Neural crest cell (in vitro differentiated cells): Measurements from ENCODE around the gene MRPS9. TPM values are rescaled to one million over a fixed set of nuclear protein-coding genes. Genes with fewer than 3 reads are reported as not detected.

Experiments used
- DNase-seq: peaks from one replicate; pipeline ENCODE4 v3.0.0; 2021; ENCODE audit warnings: low read depth, mixed read lengths, low spot score
- H3K27ac Mint-ChIP-seq: one replicate; pipeline ENCODE4 v1.8.0; 2021; ENCODE audit warnings: mild to moderate bottlenecking, mixed read lengths; ENCODE audit not compliant: unreplicated experiment
- H3K27me3 Mint-ChIP-seq: 2 replicates; pipeline ENCODE4 v1.8.0; 2021; ENCODE audit warnings: low read depth, mild to moderate bottlenecking, mixed read lengths
- H3K36me3 Mint-ChIP-seq: 2 replicates; pipeline ENCODE4 v1.8.0; 2021; ENCODE audit warnings: low read depth, mild to moderate bottlenecking, mixed read lengths
- H3K4me1 Mint-ChIP-seq: 2 replicates; pipeline ENCODE4 v1.8.0; 2021; ENCODE audit warnings: mixed read lengths
- H3K4me3 Mint-ChIP-seq: one replicate; pipeline ENCODE4 v1.8.0; 2021; ENCODE audit warnings: mild to moderate bottlenecking, mixed read lengths
- H3K9me3 Mint-ChIP-seq: 2 replicates; pipeline ENCODE4 v1.8.0; 2021; ENCODE audit warnings: mixed read lengths
- total RNA-seq: library from RNA; stranded (reverse); gene quantifications from 2 replicates; pipeline ENCODE4 v1.2.1, GENCODE V29; 2021
- TF ChIP-seq, protein P1 (sequence below): fragments of 200-600 bp; sonication (generic); conservative IDR thresholded peaks from 2 replicates; pipeline ENCODE4 v1.5.0; 2021; ENCODE audit warnings: antibody characterized with exemption, mild to moderate bottlenecking

MRPS9 gene
- total RNA-seq, 1 donor from 2014 or later = 42.5 TPM

DNA sequence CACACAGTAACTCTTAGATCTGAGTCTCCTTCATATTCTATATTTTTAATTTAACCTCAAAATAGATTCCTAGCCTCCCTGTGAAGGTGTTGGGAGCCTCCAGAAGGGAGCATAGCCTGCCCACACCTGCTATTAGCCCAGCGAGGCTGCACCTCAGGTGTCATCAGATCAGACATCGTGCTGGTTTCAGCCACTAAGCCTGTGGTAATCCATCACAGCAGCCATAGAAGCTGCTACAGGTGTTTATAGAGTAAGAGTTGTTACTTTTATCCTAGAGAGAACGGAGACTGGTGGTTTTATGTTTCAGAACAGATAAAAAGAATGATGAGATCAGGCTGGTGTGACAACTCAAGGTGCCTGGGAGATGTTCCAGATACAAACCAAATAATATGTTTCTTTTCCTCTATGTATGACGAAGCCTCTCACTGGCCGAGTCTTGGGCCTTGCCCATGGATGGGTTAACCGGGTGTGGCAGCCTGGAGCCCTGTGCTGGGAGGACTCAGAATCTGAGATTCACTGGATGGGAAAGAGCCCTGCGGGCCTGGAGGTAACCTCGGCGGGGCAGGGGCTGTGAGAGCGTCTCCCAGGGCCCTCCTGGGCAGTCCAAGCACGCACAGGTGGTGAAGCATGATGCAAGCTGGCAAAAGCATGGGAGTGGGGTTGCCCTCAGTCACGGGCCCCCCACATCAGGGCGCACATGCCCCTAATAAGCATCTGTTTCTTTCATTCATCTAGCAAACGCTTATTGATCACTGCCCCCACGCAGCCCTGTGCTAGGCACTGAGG, 73.7 kb downstream of the MRPS9 start:
- no peaks in the 10 kb centered on the region for H3K36me3 Mint-ChIP-seq
- peak overlapping the region; percentile 75 for H3K27ac Mint-ChIP-seq
- peaks cover 4% of the 10 kb centered on the region for H3K4me1 Mint-ChIP-seq
- no peaks in the 10 kb centered on the region for H3K9me3 Mint-ChIP-seq
- TF ChIP-seq, protein P1, sequence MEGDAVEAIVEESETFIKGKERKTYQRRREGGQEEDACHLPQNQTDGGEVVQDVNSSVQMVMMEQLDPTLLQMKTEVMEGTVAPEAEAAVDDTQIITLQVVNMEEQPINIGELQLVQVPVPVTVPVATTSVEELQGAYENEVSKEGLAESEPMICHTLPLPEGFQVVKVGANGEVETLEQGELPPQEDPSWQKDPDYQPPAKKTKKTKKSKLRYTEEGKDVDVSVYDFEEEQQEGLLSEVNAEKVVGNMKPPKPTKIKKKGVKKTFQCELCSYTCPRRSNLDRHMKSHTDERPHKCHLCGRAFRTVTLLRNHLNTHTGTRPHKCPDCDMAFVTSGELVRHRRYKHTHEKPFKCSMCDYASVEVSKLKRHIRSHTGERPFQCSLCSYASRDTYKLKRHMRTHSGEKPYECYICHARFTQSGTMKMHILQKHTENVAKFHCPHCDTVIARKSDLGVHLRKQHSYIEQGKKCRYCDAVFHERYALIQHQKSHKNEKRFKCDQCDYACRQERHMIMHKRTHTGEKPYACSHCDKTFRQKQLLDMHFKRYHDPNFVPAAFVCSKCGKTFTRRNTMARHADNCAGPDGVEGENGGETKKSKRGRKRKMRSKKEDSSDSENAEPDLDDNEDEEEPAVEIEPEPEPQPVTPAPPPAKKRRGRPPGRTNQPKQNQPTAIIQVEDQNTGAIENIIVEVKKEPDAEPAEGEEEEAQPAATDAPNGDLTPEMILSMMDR = no peak
- no peaks in the 10 kb centered on the region for H3K27me3 Mint-ChIP-seq
- H3K4me3 Mint-ChIP-seq = no peak overlapping the region
- no peak for DNase-seq

DNA sequence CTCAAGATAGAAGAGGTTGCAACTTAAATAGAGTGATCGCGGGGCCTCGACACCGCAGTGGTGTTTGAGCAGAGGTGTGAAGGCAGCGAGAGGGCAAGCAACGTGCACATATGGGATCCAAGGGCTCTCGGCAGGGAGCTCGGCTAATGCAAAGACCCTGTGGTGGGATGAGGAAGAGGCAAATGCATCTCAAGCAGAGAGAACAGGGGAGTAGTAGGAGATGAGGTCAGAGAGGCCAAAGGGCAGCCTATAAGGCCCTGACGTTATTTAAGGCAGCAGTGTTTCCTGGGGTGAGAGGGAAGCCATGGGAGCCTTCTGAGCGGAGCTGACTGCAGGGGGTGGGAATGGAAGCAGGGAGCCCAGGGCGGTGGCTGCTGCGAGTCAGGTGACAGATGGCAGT, 74.5 kb downstream of the MRPS9 start:
- Mint-ChIP-seq H3K9me3 (no peaks in the 10 kb centered on the region), H3K4me1 (peaks cover 4% of the 10 kb centered on the region), H3K27ac (no peak overlapping the region), H3K27me3 (no peaks in the 10 kb centered on the region), H3K4me3 (no peak overlapping the region), H3K36me3 (no peaks in the 10 kb centered on the region)
- no peak for DNase-seq
- TF ChIP-seq, protein P1 = no peak

DNA sequence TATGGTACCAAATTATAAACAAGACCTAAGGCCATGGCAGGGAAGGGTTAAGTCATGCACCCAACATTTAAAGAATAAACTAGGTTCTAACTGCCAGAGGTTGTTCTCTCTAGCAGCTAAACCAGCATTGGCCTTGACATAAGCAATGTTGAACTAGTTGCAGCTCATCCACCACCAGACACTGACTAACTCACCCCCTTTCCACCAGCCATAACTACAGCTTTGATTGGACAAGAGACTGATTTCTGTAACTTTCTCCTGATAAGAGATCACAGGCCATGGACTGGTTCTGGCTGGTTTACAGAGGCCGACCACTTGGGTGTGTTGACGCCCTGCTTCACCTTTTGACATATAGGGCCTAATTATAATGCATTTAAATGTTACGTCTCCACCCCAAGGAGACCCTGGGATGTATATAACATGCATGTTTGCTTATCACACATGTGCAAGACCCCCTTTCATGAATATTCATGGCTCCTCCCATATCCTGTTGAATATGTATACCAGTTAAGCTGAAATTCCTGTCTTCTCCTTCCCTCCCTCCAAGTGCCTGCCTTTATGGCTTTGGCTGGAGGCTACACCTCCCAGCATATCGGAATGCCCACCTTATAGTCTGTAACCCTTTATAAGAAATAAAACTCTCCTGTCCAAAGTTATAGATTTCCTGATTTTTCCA, 75.9 kb downstream of the MRPS9 start:
- no peaks in the 10 kb centered on the region for H3K36me3 Mint-ChIP-seq
- peaks cover 4% of the 10 kb centered on the region for H3K4me1 Mint-ChIP-seq
- H3K4me3 Mint-ChIP-seq = no peak overlapping the region
- no peak overlapping the region for H3K27ac Mint-ChIP-seq
- no peak for DNase-seq
- no peaks in the 10 kb centered on the region for H3K27me3 Mint-ChIP-seq
- H3K9me3 Mint-ChIP-seq = no peaks in the 10 kb centered on the region
- TF ChIP-seq, protein P1 = no peak

DNA sequence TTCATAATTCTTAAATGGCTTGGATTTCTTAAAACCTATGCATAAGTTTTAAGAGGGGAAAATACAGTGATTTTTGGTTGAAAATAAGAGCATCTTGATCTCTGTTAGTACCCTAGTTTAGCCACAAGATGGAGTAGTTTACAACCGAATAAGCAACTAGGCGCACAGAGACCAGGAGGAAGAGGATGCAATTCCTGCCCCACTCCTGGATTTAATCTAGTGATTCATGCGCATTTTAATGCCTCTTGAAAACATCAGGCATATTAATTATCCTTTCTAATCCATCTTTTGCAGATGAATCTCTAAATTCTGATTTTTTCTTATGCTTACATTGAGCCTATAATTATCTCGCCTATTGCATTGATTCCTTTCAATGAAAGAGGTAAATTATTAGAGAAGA, 76.7 kb downstream of the MRPS9 start:
- DNase-seq = no peak
- TF ChIP-seq, protein P1 = peak; percentile 93
- no peaks in the 10 kb centered on the region for H3K9me3 Mint-ChIP-seq
- H3K27me3 Mint-ChIP-seq = no peaks in the 10 kb centered on the region
- peaks cover 4% of the 10 kb centered on the region for H3K4me1 Mint-ChIP-seq
- H3K4me3 Mint-ChIP-seq = no peak overlapping the region
- H3K27ac Mint-ChIP-seq = no peak overlapping the region
- no peaks in the 10 kb centered on the region for H3K36me3 Mint-ChIP-seq

DNA sequence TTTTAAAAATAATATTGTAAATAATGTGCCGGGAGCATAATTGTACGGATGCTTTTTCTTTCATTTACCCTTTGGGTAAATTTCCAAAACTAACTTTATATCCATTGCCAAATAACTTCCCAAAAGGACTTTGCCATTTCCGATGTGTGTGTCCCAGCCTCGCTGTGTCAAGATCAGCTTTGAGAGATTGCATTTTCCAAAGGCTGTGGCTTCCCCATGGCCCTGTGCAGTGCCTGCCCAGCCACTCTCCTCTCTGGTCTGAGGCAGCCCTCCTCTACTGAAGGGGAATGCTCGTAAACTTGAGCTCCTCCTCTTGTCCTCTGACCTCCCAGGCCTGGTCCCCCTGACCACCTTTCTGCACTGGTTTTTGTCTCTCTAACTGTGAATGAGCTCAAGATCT, 78.5 kb downstream of the MRPS9 start:
- Mint-ChIP-seq H3K27me3 (no peaks in the 10 kb centered on the region), H3K4me3 (no peak overlapping the region), H3K27ac (no peak overlapping the region), H3K36me3 (no peaks in the 10 kb centered on the region), H3K9me3 (no peaks in the 10 kb centered on the region), H3K4me1 (peaks cover 4% of the 10 kb centered on the region)
- TF ChIP-seq, protein P1 = no peak
- DNase-seq = no peak
